A673 (cell line): ENCODE measurements around the gene FYCO1.

Experiments used
- EZH2 ChIP-seq: fragments of 200-600 bp; sonication (generic); IDR thresholded peaks from 2 replicates; pipeline ENCODE4 v1.6.1; 2017; ENCODE audit warnings: borderline replicate concordance, low read depth, mild to moderate bottlenecking, mixed read lengths, antibody characterized with exemption, low read length; ENCODE audit not compliant: poor library complexity, severe bottlenecking
- TF ChIP-seq, protein P1 (sequence below): fragments of 300-800, 200-600 bp; sonication (generic); conservative IDR thresholded peaks from 2 replicates; pipeline ENCODE4 v1.5.1; 2017; ENCODE audit warnings: low read depth, mild to moderate bottlenecking, antibody characterized with exemption, low read length, moderate library complexity, mixed read lengths

DNA sequence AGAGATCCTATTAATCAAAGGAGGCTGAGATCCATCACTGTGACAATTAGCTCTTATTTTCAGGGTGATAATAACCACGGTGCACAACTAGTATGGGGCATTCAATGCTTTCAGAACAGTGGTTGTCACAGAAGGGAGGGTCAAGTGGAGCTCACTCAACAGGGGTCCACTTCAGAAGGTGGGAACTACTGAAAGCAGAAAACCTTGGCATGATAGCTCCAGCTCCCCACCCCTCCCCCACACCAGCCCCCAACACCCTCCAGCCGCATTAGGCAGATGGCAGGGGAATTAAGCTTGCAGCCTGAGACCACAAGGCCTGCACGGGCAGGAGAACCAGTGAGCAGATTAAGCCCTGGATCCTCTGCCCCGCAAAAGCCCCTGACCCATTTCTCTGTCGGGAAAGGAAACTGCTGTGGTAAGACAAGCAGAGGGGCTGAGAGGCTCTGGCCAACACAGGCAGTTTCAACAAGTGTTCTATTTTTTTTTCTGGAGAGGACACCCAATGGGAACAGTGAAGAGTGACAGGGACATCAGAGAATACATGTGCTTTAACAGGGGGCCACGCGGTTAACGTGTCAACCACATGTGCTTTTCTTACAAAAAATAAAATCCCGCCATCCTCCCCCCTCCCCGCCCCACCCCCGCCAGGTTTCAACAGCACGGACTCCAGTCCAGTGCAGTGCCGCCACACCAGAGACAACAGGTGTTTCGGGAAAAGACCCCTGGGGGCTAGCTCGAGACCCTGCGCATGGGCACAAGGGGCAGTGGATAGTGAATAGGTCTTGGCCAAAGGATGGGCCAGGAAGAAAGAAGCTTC is 997 bp downstream of the FYCO1 start:
- TF ChIP-seq, protein P1, sequence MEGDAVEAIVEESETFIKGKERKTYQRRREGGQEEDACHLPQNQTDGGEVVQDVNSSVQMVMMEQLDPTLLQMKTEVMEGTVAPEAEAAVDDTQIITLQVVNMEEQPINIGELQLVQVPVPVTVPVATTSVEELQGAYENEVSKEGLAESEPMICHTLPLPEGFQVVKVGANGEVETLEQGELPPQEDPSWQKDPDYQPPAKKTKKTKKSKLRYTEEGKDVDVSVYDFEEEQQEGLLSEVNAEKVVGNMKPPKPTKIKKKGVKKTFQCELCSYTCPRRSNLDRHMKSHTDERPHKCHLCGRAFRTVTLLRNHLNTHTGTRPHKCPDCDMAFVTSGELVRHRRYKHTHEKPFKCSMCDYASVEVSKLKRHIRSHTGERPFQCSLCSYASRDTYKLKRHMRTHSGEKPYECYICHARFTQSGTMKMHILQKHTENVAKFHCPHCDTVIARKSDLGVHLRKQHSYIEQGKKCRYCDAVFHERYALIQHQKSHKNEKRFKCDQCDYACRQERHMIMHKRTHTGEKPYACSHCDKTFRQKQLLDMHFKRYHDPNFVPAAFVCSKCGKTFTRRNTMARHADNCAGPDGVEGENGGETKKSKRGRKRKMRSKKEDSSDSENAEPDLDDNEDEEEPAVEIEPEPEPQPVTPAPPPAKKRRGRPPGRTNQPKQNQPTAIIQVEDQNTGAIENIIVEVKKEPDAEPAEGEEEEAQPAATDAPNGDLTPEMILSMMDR = no peak
- TF ChIP-seq EZH2 = no peak
